ENCODE data around the gene GPR89A.
"Not testable (repeated sequence)": the region's sequence is repeated elsewhere in the genome, so short reads cannot be mapped to it uniquely, and the experiment has no call there.

GPR89A gene

GRCh38 chr1:145607833-145608733 lies at the start of gene GPR89A:
Gene GPR89A, plus strand, starts transcription at chr1:145607988. Its CDS starts 146 bp downstream, at chr1:145608134.
- peak; percentile 95 for DNase-seq (ENCODE audit: low read depth)

DNA sequence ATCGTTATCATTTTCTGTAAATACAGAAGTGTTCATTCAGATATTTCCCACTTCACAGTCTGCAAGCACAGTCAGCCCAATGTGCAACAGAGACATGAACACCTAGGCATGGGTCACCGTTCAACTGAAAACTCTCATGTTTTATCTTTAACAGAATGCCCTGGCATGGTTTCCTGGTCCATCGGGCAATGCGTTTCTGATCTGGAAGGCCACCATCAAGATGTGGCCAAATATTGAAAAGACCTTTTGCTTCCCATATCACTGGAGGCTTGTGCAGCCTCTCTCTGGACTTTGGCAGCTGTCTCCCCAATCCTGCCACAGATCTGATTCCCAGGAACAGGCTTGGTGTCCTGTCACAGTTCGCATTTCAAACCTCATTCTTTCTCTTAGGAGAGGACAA lies 21.0 kb upstream of the GPR89A start:
- not testable (repeated sequence) for DNase-seq (ENCODE audit: low read depth)

- peak; percentile 2 for DNase-seq (ENCODE audit: low read depth)
Measured at GRCh38 chr1:145590806-145591205, 17.0 kb upstream of the GPR89A start.

- DNase-seq (ENCODE audit: low read depth), result not testable (repeated sequence)
Measured at GRCh38 chr1:145592347-145592746, 15.4 kb upstream of the GPR89A start.

DNA sequence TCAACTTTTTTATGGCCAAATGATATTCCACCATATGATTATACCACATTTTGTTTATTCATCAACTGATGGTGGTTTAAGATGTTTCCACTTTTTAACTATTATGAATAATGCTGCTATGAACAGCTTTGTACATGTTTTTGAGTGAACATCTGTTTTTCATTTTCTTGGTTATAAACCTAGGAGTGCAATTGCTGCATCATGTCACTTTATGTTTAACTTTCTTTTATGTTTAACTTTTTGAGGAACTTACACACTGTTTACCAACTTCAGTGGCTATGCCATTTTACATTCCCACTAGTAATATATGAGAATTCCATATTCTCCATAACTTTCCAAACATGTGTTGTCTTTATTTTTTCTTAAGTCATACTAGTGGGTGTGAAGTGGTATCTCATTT lies 12.4 kb upstream of the GPR89A start:
- not testable (repeated sequence) for DNase-seq (ENCODE audit: low read depth)

- DNase-seq (ENCODE audit: low read depth), result not testable (repeated sequence)
Measured at GRCh38 chr1:145596236-145596635, 11.6 kb upstream of the GPR89A start.

DNA sequence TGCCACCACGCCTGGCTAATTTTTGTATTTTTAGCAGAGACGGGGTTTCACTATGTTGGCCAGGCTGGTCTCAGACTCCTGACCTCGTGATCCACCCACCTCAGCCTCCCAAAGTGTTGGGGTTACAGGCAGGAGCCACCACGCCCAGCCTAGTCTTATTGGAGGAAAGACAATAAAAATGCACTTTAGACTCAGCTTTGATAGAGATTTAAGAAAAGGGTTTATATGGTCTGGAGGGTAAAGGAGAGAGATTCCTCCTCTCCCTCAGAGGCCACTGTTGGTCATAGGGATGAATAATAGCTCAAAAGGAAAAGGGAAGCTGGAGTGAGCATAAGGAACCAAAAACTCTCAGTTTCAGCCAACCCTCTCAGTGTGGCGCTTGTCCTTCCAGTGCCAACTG lies 8.4 kb upstream of the GPR89A start:
- DNase-seq (ENCODE audit: low read depth), result not testable (repeated sequence)

DNA sequence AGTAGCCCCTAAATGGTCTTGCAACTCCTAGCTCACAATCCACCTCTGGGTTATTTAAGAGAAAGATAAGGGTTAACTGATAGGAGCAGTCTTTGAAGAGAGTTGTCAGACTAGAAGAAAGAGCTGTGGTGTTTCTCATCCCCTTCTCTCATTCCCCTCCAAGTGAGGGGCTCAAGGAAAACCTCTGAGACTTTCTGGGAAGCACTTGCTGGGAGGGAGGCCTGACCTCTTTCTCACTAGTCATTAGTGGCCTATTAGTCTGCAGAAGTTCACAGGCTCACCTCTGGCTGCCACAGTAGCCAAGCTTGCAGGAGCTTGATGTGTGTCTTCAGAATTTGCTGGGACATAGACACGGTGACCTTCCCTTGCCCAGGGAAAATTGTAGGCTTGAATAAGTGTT lies 6.2 kb upstream of the GPR89A start:
- no peak for DNase-seq (ENCODE audit: low read depth)

GRCh38 chr1:145606840-145607239 lies 948 bp upstream of the GPR89A start:
- DNase-seq (ENCODE audit: low read depth), result not testable (repeated sequence)

GRCh38 chr1:145607289-145607688 lies 499 bp upstream of the GPR89A start:
- not testable (repeated sequence) for DNase-seq (ENCODE audit: low read depth)

- not testable (repeated sequence) for DNase-seq (ENCODE audit: low read depth)
Measured at GRCh38 chr1:145610744-145611143, 3.0 kb downstream of the GPR89A start.

DNA sequence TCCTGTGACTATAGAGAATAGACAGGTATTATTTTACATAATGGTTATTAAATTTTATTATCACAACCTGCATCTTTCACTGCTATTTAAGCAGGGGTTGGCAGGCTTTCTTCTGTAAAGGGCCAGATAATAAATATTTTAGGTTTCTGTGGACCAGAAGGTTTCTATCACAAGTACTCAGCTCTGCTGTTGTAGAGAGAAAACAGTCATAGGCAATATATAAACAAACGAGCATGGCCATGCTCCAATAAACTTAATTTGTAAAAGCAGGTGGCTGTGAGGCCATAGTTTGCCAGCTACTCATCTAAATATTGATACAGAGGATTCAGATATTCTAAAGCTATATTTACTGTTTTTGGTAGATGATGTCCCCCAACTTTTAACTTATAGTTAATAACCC lies 12.3 kb downstream of the GPR89A start:
- DNase-seq (ENCODE audit: low read depth), result not testable (repeated sequence)

- not testable (repeated sequence) for DNase-seq (ENCODE audit: low read depth)
Measured at GRCh38 chr1:145622177-145622576, 14.4 kb downstream of the GPR89A start.

- DNase-seq (ENCODE audit: low read depth), result not testable (repeated sequence)
Measured at GRCh38 chr1:145636237-145636636, 28.4 kb downstream of the GPR89A start.

DNA sequence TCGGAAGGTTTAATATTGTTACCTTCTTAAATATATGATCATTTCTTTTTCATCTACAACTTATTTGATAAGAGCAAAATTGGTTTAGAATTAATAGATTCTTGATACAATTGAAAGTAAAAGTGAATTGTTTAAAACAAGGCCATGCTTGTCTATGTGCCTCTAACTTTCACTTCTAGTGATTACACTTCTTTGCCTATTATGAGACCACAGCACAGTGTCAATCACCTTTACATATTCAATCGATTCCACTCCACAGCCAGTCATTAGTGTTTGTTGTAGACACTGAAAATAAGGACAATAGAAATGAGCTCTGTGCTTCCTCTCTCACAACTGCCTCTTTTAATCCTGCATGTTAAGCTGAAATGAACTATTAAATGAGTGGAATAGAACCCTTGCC lies 34.1 kb downstream of the GPR89A start:
- DNase-seq (ENCODE audit: low read depth), result not testable (repeated sequence)

DNA sequence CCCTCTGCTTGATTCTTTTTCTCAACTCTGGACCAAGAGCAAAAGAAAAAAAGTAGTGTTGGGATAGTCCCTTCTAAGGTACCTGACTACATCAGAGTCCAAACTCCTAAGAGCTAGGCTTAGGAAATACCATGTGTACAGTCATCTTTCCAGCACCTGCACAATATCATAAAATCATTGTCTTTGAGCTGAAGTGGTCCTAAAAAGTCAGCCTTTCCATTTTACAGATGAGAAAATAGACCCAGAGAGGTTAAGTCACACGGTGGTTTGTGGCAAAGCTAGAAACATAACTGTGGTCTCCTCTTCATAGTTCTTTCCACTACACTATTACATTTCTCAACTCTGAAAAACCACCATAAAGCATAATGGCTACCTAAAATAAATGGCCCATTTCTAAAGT lies 36.2 kb downstream of the GPR89A start:
- not testable (repeated sequence) for DNase-seq (ENCODE audit: low read depth)

GRCh38 chr1:145656245-145656943 lies 48.6 kb downstream of the GPR89A start:
- DNase-seq (ENCODE audit: low read depth), result not testable (repeated sequence)

DNA sequence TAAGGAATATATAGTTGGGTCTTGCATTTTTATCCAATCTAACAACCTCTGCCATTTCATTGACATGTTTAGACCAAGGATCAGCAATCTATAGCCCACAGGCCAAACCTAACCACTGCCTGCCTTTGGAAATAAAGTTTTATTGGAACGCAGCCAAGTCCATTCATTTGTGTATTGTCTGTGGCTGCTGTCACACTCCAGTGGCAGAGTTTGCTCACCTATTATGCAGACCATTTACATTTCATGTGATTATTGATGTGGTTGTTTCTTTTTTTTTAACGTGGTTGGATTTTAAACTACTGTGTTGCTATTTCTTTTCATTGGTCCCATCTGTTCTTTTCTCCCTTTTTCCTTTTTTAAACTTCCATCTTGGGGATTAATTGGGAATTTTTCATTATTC lies 54.7 kb downstream of the GPR89A start:
- not testable (repeated sequence) for DNase-seq (ENCODE audit: low read depth)

GRCh38 chr1:145665015-145665414 lies 57.2 kb downstream of the GPR89A start:
- DNase-seq (ENCODE audit: low read depth), result not testable (repeated sequence)

DNA sequence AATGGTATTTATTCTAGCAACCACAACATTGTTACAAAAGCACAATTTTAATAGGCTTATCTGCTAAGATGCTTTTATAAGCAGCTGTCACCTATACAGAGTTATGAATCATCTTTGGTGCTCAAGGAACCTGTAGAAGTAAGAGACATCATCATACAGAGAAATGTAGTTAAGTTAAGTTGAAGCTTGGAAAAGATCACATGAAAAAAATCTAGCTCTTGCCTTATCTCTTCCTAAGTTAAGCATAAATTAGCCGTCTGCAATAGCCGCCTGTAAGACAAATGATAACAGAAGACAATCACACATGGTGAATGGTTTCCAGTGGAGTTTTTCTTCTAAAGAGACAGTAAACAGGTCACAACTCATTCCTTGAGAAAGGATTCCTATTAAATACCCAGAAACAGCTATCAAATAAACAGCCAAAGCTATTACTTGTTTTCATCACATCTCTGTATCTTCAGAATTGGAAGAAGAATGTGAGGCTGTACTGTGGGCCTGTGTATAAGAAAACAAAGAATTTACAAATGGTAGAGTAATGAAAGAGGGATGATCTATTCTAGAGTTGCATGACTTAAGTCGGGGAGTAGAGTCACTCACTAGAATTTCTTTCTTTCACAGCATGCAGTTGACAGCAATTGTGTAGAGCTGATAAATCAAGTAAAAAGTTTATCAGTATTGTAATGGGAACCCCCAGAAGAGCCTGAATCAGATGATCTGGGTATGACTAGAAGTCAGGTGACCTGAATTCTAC lies 63.4 kb downstream of the GPR89A start:
- not testable (repeated sequence) for DNase-seq (ENCODE audit: low read depth)

- DNase-seq (ENCODE audit: low read depth), result not testable (repeated sequence)
Measured at GRCh38 chr1:145673217-145673616, 65.4 kb downstream of the GPR89A start.

- DNase-seq (ENCODE audit: low read depth), result not testable (repeated sequence)
Measured at GRCh38 chr1:145684858-145685257, 77.1 kb downstream of the GPR89A start.

Measured in stimulated activated CD4-positive, alpha-beta T cell treated with anti-CD3 and anti-CD28 coated beads, Interleukin-2, amount 100 ng/mL, for 4 hours (primary cell).